Right ventricle myocardium inferior (tissue), 1 donor: ENCODE measurements around the gene MPC2. TPM values are rescaled to one million over a fixed set of nuclear protein-coding genes. Genes with fewer than 3 reads are reported as not detected.
"Not testable (repeated sequence)": the region's sequence is repeated elsewhere in the genome, so short reads cannot be mapped to it uniquely, and the experiment has no call there.

Experiments used
- ATAC-seq: fragments of 200-7000 bp; cut with Tn5 transposase; one replicate; pipeline ENCODE4 v1.9.1; 2020; ENCODE audit warnings: mild to moderate bottlenecking, moderate library complexity
- DNase-seq: peaks from one replicate; pipeline ENCODE4 v3.0.0; 2021; ENCODE audit errors: missing footprints
- intact Hi-C: fragments of 100-400 bp; cut with DNase I; formaldehyde crosslinking; loops from one replicate; pipeline ENCODE4 v1.11.0; 2022
- total RNA-seq: library from RNA; stranded (reverse); fragmentation: NEBNext Ultra II Directional; extraction: Animal tissue kit (Norgen Biotek cat#: 25700); gene quantifications from one replicate; pipeline ENCODE4 v1.2.1, GENCODE V29; 2021
- donor health status: DM: no; HTN: yes; CAD: no; lungs with severe emphysema.

The MPC2 gene
- total RNA-seq, 1 donor from 2014 or later: 233 TPM

GRCh38 chr1:167913895-167914496 is 22.9 kb downstream of the MPC2 start, which contains the start of gene ADCY10:
Gene ADCY10 (minus strand): TSS chr1:167914134. CDS start chr1:167905140, 8,994 bp downstream.
- intact Hi-C loops: no loop called here
- ATAC-seq: peak; percentile 9
- DNase-seq: no peak

- no peak for ATAC-seq
- intact Hi-C loops: no loop called here
- no peak for DNase-seq
Measured at GRCh38 chr1:167912294-167912693, 24.6 kb downstream of the MPC2 start.

GRCh38 chr1:167911413-167911812 is 25.5 kb downstream of the MPC2 start:
- intact Hi-C loops: no loop called here
- DNase-seq: no peak
- no peak for ATAC-seq

- ATAC-seq: peak; percentile 76
- intact Hi-C loops: no loop called here
Measured at GRCh38 chr1:167910530-167910929, 26.3 kb downstream of the MPC2 start.

GRCh38 chr1:167909691-167910180 is 27.1 kb downstream of the MPC2 start:
- no peak for DNase-seq
- ATAC-seq: no peak
- intact Hi-C loops: no loop called here

More at GRCh38 chr1:167910530-167910929, 26.3 kb downstream of the MPC2 start:
- no peak for DNase-seq

- DNase-seq: no peak
- ATAC-seq: no peak
- intact Hi-C loops: no loop called here
Measured at GRCh38 chr1:167905671-167906070, 31.2 kb downstream of the MPC2 start.

- ATAC-seq: no peak
Measured at GRCh38 chr1:167905182-167905581, 31.7 kb downstream of the MPC2 start.

GRCh38 chr1:167904652-167905130 is 32.2 kb downstream of the MPC2 start:
- intact Hi-C loops: no loop called here
- no peak for ATAC-seq
- no peak for DNase-seq

More at GRCh38 chr1:167905182-167905581, 31.7 kb downstream of the MPC2 start:
- intact Hi-C loops: no loop called here
- DNase-seq: no peak

GRCh38 chr1:167900907-167901306 is 36.0 kb downstream of the MPC2 start:
- no peak for DNase-seq
- ATAC-seq: no peak
- intact Hi-C loops: no loop called here

- peak; percentile 79 for ATAC-seq
- DNase-seq: peak; percentile 75
- intact Hi-C loops: no loop called here
Measured at GRCh38 chr1:167899253-167899681, 37.6 kb downstream of the MPC2 start.

GRCh38 chr1:167898578-167899222 is 38.2 kb downstream of the MPC2 start:
- intact Hi-C loops: no loop called here
- ATAC-seq: no peak
- no peak for DNase-seq

- no peak for ATAC-seq
- intact Hi-C loops: no loop called here
- DNase-seq: no peak
Measured at GRCh38 chr1:167893798-167894197, 43.1 kb downstream of the MPC2 start.

- intact Hi-C loops: no loop called here
- peak; percentile 54 for ATAC-seq
Measured at GRCh38 chr1:167890400-167890799, 46.5 kb downstream of the MPC2 start.

GRCh38 chr1:167887187-167887586 is 49.7 kb downstream of the MPC2 start:
- ATAC-seq, intact Hi-C loops, DNase-seq: not testable (repeated sequence)

More at GRCh38 chr1:167890400-167890799, 46.5 kb downstream of the MPC2 start:
- DNase-seq: no peak

GRCh38 chr1:167882376-167882775 is 54.5 kb downstream of the MPC2 start:
- ATAC-seq (no peak), DNase-seq (no peak)
- intact Hi-C loops: no loop called here

- intact Hi-C loops: no loop called here
- ATAC-seq: no peak
- DNase-seq: no peak
Measured at GRCh38 chr1:167881786-167882185, 55.1 kb downstream of the MPC2 start.

- DNase-seq (no peak), ATAC-seq (no peak)
- intact Hi-C loops: no loop called here
Measured at GRCh38 chr1:167881069-167881468, 55.8 kb downstream of the MPC2 start.

GRCh38 chr1:167880580-167881021 is 56.3 kb downstream of the MPC2 start:
- DNase-seq: no peak
- peak; percentile 39 for ATAC-seq
- intact Hi-C loops: no loop called here

GRCh38 chr1:167879508-167879907 is 57.4 kb downstream of the MPC2 start:
- DNase-seq: no peak
- no peak for ATAC-seq
- intact Hi-C loops: no loop called here
